ENCODE results near the gene SLFN12.
A peak's percentile ranks its signal among the peaks of the same experiment; 100 is the strongest.
"Not testable (repeated sequence)": the region's sequence is repeated elsewhere in the genome, so short reads cannot be mapped to it uniquely, and the experiment has no call there.

SLFN12 gene

GRCh38 chr17:35414707-35415106, 17.6 kb downstream of the SLFN12 start:
- not testable (repeated sequence) for DNase-seq (ENCODE audit: insufficient read length, low spot score); FAIRE-seq

DNA sequence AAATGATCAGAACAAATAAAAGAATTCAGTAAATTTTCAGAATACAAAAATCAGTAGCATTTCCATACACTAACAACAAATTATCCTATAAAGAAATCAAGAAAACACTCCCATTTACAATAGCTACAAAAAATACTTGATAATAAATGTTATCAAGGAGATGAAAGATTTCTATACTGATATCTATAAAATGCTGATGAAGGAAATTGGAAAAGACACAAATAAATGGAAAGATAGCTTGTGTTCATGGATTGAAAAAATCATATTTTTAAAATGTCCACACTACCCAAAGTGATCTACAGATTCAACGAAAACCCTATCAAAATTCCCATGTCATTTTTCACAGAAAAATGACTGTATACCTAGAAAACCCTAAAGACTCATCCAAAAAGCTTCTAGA, 18.1 kb downstream of the SLFN12 start:
- no peak for DNase-seq (ENCODE audit: insufficient read length, low spot score)
- FAIRE-seq = no peak

- DNase-seq (ENCODE audit: insufficient read length, low spot score) (no peak), FAIRE-seq (no peak)
Observed at GRCh38 chr17:35407531-35407930, 24.8 kb downstream of the SLFN12 start.

DNA sequence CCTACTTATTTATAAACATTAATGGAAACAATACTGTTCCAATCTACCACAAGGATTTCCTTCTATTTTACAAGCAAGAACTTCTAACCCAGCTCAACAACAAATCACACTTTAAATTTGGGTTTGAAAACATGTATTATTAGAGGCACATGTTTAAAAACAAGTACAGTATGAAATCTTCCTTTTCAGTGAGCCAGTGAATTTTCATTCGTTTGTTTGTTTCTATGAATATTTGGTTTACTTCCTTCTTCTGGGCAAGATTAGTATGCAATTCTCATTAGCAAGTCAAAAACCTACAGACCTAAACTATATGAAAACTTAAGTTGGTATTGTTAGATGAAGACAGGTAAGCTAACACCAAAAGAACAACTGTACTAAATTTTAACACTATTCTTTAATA, 25.7 kb downstream of the SLFN12 start:
- DNase-seq (ENCODE audit: insufficient read length, low spot score) = no peak

GRCh38 chr17:35404360-35404759, 27.9 kb downstream of the SLFN12 start:
- DNase-seq (ENCODE audit: insufficient read length, low spot score) (no peak), FAIRE-seq (no peak)

More for the DNA sequence above, 25.7 kb downstream of the SLFN12 start:
- no peak for FAIRE-seq

GRCh38 chr17:35393783-35394182, 38.5 kb downstream of the SLFN12 start:
- FAIRE-seq; DNase-seq (ENCODE audit: insufficient read length, low spot score): not testable (repeated sequence)

GRCh38 chr17:35390663-35391062, 41.6 kb downstream of the SLFN12 start:
- DNase-seq (ENCODE audit: insufficient read length, low spot score) = no peak
- no peak for FAIRE-seq

DNA sequence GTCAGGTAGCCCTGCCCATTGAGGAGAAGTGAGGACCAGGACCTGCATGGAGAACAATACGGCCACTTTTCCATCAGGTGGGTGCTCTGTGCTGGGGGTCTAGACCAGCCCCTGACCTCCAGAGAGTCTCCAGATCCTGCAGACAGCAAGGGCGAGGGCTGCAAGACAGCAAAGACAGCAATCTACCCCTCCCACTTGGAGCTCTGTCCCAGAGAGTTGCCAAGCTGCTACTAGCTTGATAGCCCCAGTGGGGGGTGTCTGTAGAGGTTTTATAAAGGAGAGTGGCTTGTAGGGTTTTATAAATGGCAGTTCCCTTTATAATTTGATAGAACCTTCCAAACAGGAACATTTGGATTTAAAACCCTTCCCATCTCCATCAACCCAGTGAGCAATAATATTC, 42.1 kb downstream of the SLFN12 start:
- DNase-seq (ENCODE audit: insufficient read length, low spot score) = no peak
- FAIRE-seq = no peak

DNA sequence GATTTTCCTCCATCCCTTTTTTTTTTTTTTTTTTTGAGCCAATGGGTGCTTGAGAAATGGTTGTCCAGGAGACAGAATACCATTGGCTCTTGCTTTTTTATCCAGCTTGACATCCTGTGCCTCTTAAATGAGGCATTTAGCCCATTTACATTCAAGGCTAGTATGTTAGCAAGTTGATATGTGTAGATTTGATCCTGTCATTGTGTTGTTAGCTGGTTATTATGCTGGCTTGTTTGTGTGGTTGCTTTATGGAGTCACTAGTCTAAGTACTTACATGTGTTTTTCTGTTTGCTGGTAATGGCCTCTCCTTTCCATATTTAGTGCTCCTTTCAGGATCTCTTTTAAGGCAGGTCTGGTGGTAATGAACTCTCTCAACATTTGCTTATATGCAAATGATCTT, 44.8 kb downstream of the SLFN12 start:
- no peak for FAIRE-seq
- DNase-seq (ENCODE audit: insufficient read length, low spot score) = no peak

GRCh38 chr17:35377706-35378105, 54.6 kb downstream of the SLFN12 start:
- no peak for DNase-seq (ENCODE audit: insufficient read length, low spot score)
- no peak for FAIRE-seq

- no peak for DNase-seq (ENCODE audit: insufficient read length, low spot score)
- no peak for FAIRE-seq
Observed at GRCh38 chr17:35377068-35377467, 55.2 kb downstream of the SLFN12 start.

GRCh38 chr17:35376245-35376644, 56.1 kb downstream of the SLFN12 start:
- DNase-seq (ENCODE audit: insufficient read length, low spot score) = no peak
- FAIRE-seq = no peak

- DNase-seq (ENCODE audit: insufficient read length, low spot score) (no peak), FAIRE-seq (no peak)
Observed at GRCh38 chr17:35374766-35375344, 57.4 kb downstream of the SLFN12 start.

GRCh38 chr17:35373984-35374765, 58.1 kb downstream of the SLFN12 start:
- no peak for FAIRE-seq
- DNase-seq (ENCODE audit: insufficient read length, low spot score) = peak; percentile 28

DNA sequence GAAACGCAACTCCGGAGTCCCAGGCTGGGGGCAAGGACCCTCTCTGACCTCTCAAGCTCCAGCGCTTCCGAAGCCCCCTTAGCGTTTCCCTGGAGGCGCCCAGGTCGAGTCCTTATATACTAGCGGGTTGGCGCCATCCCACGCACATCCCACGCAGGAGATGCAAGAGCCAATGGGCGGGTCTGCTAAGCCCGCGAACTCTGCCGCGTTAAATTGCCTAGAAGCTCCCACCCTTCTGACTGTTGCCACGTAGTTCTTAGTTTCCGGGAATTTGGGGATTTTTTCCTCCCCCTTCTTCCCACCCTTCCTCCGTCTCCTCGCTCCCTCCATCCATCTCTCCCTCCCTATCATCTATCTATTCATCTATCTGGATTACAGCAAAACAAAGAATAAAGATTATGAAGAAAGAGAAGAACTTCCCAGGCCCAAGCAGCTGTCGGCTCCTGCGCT, 58.7 kb downstream of the SLFN12 start, which contains the start of gene SLFN11:
TSS of gene SLFN11 (minus strand) at position 88 of the 450 bp plus-strand sequence. CDS start 9,814 bp downstream, outside the sequence.
- FAIRE-seq (peak; percentile 92), DNase-seq (ENCODE audit: insufficient read length, low spot score) (peak; percentile 94)

- no peak for DNase-seq (ENCODE audit: insufficient read length, low spot score)
- FAIRE-seq = no peak
Observed at GRCh38 chr17:35372846-35373533, 59.3 kb downstream of the SLFN12 start.

DNA sequence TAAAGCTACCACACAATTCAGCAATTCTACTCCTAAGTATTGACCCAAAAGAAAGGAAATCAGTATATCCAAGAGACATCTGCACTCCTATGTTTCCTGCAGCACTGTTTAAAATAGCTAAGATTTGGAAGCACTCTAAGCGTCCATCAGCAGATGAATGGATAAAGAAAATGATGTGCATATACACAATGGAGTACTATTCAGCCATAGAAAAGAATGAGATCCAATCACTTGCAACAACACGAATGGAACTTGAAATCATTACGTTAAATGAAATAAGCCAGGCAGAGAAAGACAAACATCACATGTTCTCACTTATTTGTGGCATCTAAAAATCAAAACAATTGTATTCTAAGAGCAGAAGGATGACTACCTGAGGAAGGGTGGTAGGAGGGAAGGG, 60.4 kb downstream of the SLFN12 start:
- no peak for FAIRE-seq
- DNase-seq (ENCODE audit: insufficient read length, low spot score) = no peak

GRCh38 chr17:35368081-35368830, 64.0 kb downstream of the SLFN12 start:
- DNase-seq (ENCODE audit: insufficient read length, low spot score) (no peak), FAIRE-seq (peak; percentile 79)

DNA sequence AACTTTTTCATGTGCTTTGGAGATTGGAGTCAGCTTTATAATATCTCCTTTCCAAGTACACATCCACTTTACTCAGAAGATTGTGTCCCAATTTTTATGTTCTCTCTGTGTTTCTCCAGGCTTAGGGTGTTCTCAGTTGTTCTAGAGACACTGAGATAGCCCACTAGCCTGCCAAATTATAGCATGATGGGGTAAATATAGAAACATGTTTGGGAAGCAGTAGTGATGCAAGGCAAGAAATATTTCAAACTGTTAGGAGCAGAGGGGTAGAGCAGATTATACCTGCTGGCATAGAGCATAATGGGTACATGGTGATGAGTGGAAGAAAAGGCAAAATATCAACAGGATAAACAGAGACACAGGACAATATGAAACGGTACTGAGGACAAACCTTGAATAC, 71.3 kb downstream of the SLFN12 start:
- FAIRE-seq (peak; percentile 13), DNase-seq (ENCODE audit: insufficient read length, low spot score) (no peak)

All from HTR-8/SVneo (cell line).